ENCODE data around the gene FAM81B. TPM values are rescaled to one million over a fixed set of nuclear protein-coding genes. Genes with fewer than 3 reads are reported as not detected.
"Not testable (repeated sequence)": the region's sequence is repeated elsewhere in the genome, so short reads cannot be mapped to it uniquely, and the experiment has no call there.

FAM81B gene, protein sequence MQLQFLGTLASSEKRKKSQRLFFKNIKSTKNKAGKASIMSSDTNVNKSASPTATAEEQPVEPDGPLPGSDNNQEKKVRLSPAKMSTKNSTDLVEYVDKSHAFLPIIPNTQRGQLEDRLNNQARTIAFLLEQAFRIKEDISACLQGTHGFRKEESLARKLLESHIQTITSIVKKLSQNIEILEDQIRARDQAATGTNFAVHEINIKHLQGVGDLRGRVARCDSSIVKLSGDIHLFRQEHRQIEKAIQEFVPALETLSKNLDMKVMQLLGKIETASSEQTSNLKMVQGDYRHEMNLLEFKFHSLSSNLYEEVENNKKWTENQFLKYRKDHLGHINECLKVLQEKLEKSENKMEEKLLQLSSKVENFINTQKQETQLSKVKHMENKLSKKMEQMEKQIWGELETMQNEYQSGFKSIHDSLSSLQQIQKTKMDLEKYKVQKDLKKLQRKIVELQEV
- not detected for total RNA-seq

DNA sequence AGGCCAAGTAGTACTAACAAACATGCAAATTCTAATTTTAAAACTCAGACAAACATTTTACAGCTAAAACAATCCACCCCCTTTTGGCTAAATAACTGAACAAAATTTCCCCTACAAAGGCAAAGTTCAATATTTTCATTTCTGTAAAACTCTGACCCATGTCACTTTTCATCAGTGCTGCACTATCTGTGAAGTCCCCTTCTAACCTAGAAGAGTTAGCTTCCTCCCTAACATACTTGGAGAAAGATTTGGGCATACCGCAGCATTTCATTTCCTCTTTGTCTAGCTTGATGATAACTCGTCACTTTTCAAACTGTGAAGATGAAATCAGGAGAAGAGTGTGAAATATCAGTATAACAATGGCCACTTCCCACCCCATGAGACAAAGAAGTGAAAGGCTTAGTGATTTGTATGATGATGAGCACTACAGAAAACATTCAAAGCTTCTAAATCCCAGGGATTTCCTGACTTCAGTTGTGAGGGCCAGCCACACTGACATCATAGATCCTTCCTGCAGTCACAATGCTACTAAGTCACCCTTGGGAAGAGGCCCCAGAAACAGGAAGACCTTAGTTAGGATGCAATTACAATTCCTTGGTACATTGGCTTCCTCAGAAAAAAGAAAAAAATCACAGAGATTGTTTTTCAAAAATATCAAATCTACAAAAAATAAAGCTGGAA is at the start of gene FAM81B:
Gene FAM81B (plus strand): TSS at position 555 of the 681 bp plus-strand sequence. CDS start 24 bp downstream, at position 579.
- DNase-seq (ENCODE audit: low spot score in 2 of 2): no peak
- FAIRE-seq: no peak

- DNase-seq (ENCODE audit: low spot score in 2 of 2); FAIRE-seq: not testable (repeated sequence)
Observed at GRCh38 chr5:95341444-95341843, 49.7 kb upstream of the FAM81B start.

DNA sequence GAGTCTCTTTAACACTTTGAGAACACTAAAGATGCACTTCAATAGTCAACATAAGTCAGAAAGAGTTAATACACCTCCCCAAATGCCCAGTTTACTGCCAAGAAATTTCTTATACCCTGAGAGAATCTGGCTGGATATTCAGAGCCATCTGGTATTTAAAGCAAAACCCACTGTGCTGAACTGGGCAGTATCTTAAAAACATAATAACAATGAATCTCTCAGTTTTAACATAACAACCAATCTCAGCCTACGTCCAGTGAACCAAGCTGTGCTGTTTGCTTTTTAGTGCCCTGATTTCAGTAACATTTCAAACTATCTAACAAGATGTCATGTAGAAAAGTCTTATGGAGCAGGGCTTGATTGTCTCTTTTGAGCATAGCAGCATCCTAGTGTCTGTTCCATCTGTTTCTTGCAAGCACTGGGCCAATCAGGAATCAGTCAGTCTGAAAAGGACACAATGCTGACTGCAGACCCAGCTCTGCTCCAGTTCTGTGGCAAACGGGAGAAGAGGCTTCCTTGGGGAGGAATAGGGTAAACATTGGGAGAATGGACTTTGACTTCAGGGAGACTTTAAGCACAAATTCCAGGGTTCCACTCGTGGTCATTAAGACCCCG is 43.6 kb upstream of the FAM81B start:
- DNase-seq (ENCODE audit: low spot score in 2 of 2): no peak
- no peak for FAIRE-seq

DNA sequence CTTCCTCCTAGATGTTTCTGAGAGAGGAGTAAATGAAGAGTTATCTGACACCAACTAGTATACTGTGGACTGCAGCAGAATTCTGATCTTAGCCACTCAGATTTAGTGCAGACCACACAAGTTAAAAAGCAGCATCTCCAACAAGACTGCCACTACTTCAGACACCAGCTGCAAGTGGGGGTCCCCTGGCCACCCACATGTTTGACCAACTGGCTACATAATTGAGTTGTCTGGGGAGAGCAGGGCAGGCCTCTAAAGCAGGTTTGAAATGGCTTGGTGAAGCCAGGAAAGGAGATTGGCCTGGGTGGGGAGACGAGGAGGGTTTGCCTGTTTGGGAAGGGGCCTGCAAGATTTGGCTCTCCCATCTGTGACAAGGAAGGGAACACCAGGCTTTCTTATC is 40.5 kb upstream of the FAM81B start:
- DNase-seq (ENCODE audit: low spot score in 2 of 2) (no peak), FAIRE-seq (no peak)

DNA sequence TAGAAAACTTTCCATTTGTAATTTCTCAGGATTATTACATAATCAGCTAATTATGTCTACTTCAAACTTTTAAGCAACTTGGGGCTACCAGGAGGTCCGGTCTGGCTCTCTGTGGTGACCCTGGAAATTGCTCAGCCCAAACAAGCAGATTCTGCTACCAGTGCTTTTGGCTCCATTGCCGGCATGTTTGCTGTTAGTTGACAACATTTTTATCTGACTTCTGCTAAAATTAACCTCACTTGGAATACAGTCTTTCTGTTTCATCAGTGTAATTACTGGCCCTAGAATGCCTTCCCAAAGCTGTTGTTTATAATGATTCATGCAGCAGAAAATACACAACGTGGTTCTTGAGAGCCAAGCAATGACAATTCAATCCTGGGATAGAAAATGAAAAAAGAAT is 38.5 kb upstream of the FAM81B start:
- DNase-seq (ENCODE audit: low spot score in 2 of 2): peak in 1 of 2 donors; percentile 1
- FAIRE-seq: no peak

- FAIRE-seq: no peak
- DNase-seq (ENCODE audit: low spot score in 2 of 2): no peak
Observed at GRCh38 chr5:95358320-95358719, 32.8 kb upstream of the FAM81B start.

DNA sequence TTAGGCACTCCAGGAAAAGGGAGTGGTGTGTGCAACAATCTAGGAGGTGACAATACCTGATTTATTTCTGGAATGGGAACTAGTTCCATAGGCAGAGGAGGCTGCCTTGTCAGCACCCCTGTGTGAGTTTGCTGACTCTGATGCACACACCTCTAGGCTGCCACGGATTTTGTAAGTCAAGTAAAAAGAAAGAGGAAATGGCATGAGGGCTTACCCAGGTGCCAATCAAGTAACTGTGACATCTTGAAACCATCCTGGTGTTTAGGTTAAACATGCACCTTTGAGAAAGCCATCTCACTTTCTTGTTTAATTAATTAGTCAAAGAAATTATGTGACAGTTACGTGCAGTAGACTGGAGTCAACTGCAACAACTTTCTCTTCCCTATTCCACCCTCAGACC is 32.3 kb upstream of the FAM81B start:
- no peak for FAIRE-seq
- no peak for DNase-seq (ENCODE audit: low spot score in 2 of 2)

- FAIRE-seq: not testable (repeated sequence)
Observed at GRCh38 chr5:95360667-95361066, 30.5 kb upstream of the FAM81B start.

GRCh38 chr5:95365302-95366095 is 25.7 kb upstream of the FAM81B start:
- no peak for DNase-seq (ENCODE audit: low spot score in 2 of 2)
- no peak for FAIRE-seq

More at GRCh38 chr5:95360667-95361066, 30.5 kb upstream of the FAM81B start:
- not testable (repeated sequence) for DNase-seq (ENCODE audit: low spot score in 2 of 2)

GRCh38 chr5:95369782-95370181 is 21.4 kb upstream of the FAM81B start:
- FAIRE-seq: no peak

DNA sequence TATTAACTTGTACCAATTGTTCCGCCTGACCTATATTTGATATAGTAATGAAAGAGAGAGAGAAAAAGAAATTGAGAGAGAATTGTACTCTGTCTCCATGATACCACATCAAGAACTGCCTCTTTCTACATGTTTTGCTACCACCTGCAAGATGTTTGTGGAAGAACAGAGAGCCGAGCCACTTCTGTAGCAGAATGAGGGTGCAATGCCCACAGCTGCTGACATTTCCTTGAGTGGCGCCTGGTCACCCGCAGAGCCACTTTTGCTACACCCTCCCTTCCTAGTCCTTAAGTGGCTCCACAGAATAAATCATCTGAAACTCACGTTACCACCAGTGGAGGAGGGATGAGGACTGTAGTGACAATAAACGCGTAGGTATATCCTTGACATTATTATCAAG is 17.1 kb upstream of the FAM81B start:
- no peak for FAIRE-seq
- DNase-seq (ENCODE audit: low spot score in 2 of 2): no peak

More at GRCh38 chr5:95369782-95370181, 21.4 kb upstream of the FAM81B start:
- no peak for DNase-seq (ENCODE audit: low spot score in 2 of 2)

GRCh38 chr5:95375591-95375990 is 15.6 kb upstream of the FAM81B start:
- no peak for DNase-seq (ENCODE audit: low spot score in 2 of 2)
- no peak for FAIRE-seq

DNA sequence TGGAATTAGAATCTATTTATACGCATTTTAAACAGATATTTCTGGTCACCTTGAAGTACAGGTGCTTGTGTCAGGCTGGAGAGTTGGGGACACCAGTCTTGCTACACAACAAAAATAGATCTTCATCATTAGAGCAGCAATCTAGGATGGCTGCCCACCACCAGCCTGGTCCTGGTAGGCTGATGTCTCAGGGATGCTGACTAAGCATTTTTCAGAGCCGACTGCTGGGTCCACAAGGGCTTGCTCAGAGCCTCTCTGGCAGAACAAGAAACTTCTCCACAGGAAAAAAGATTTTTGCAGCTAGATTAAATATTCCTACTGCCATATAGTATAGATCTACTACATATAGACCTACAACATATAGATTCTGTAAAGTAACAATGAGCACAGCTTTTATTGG is 12.0 kb upstream of the FAM81B start:
- FAIRE-seq (no peak), DNase-seq (ENCODE audit: low spot score in 2 of 2) (no peak)

DNA sequence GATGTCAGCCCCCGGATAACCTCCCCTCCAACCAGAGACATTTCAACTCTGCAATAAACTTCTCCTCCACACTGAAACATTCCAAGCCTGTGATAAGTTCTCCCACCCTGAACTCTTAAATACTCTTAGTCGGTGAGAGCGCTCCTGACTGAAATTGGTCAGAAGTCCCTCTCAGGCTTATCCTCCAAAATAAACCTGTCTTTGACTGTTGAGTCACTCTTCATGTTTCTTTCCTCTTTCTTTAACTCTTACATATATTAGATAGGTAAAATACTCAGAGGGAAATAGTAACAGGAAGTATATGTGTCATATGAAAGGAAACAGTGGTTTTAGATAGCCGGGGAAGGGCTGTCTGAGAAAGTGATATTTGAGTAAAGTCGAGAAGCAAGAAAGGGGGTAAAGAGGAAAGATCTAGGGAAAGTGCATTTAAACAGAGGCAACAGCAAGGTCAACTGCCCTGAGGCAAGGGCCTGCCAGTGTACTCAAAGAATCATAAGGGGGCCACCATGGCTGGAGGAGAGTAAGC is 11.0 kb upstream of the FAM81B start:
- no peak for DNase-seq (ENCODE audit: low spot score in 2 of 2)
- no peak for FAIRE-seq

DNA sequence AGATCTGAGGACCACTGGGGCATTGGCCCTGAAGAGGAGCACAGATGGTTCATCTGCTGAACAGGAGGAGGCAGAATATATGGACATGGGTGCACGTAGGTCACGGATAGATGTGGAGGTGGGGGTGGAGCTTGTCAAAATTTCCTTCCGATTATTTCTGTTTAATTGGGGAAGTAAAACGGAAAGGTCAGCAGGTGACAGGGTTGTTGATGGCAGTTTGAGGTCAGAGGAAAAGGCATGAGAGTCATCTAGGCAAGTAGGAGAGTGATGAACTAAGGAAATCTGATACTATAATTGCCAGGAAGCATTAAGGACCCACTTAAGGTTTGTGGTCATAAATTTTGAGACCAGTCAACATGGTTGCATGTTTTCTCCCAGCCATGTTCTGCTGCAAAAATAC is 8.4 kb upstream of the FAM81B start:
- DNase-seq (ENCODE audit: low spot score in 2 of 2) (no peak), FAIRE-seq (no peak)

DNA sequence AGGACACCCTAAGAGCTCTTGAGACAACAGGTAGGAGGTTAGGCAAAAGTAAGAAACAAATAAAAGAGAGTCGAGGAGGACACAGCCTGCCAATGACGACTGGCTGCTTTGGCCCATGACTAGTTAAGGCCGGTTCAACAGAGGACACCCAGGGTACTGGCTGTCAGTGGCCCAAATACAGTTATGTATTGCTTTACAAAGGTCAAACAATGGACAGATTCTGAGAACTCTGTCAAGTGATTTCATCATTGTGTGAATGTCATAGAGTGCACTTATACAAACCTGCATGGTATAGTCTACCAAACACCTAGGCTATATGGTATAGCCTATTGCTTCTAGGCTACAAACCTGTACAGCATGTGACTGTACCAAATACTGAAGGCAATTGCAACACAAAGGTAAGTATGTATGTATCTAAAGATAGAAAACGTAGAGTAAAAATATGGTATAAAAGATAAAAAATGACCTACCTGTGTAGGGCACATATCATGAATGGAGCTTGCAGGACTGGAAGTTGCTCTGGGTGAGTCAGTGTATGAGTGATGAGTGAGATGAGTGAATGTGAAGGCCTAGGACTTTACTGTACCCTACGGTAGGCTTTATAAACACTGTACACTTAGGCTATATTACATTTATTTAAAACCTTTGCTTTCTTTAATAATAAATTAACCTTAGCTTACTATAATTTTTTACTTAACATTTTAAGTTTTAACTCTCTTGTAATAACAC is 6.5 kb upstream of the FAM81B start:
- no peak for FAIRE-seq

DNA sequence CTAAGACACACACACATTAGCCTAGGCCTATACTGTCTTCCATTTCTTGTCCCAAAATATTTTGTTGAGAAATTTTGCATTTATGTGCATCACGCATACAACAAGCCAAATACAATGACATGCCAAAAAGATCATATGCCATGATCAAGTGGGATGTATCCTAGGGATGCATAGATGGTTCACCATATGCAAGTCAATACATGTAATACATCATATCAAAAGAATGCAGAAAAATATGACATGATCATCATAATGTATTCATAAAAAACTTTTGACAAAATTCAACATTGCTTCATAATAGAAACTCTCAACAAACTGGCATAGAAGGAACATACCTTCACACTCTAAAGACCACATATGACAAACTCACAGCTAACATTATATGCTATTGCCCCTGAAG is 5.8 kb upstream of the FAM81B start:
- FAIRE-seq (no peak), DNase-seq (ENCODE audit: low spot score in 2 of 2) (no peak)

More for the DNA sequence above, 6.5 kb upstream of the FAM81B start:
- no peak for DNase-seq (ENCODE audit: low spot score in 2 of 2)

GRCh38 chr5:95391965-95392364 is 799 bp downstream of the FAM81B start:
- not testable (repeated sequence) for DNase-seq (ENCODE audit: low spot score in 2 of 2); FAIRE-seq

GRCh38 chr5:95392593-95393182 is 1.5 kb downstream of the FAM81B start:
- DNase-seq (ENCODE audit: low spot score in 2 of 2) (no peak), FAIRE-seq (no peak)
